ENCODE results near the gene SLBP. TPM values are rescaled to one million over a fixed set of nuclear protein-coding genes. Genes with fewer than 3 reads are reported as not detected.
A peak's percentile ranks its signal among the peaks of the same experiment; 100 is the strongest.

Gene SLBP
- total and polyA plus RNA-seq, 10 of the 15 experiments (the other 5 are each of a cell fraction or from before 2014, with no cell fraction given), result 94.4 to 278 (median 158) TPM

DNA sequence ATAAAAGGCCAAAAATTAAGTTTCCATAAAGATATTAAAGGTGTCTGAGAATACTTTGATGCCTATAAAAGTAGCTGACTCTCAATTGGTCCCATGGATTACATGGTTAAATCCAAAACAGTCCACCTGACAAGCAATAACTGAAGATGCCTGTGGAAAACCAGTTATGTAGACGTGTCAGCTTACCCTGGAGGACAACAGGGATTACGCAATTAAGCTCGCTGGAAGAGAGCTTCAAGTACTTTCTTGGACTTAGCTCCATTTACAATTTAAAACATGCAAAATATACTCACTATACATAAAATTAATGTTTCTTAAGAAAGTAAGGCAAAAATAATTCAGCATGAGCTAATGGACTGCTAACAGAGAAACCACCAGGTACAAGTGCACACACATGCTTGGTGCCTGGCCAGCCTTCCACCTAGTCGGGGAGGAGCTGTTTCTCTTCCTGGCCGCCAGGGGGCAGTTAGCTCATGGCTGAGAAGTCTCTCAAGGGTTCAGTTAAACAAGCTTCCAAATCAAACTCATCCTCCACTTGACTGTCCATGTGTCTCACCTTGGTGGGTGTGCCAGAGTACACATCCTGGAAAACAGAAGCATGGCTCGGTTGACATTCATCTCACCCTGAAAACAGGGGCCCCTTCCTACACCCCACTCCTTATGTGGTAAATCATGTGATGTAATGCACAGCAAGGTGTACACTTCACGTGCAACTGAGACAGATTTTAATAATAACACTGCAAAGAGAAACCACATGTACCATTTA lies 18.8 kb downstream of the SLBP start (continued):
- TF ChIP-seq, protein P1, sequence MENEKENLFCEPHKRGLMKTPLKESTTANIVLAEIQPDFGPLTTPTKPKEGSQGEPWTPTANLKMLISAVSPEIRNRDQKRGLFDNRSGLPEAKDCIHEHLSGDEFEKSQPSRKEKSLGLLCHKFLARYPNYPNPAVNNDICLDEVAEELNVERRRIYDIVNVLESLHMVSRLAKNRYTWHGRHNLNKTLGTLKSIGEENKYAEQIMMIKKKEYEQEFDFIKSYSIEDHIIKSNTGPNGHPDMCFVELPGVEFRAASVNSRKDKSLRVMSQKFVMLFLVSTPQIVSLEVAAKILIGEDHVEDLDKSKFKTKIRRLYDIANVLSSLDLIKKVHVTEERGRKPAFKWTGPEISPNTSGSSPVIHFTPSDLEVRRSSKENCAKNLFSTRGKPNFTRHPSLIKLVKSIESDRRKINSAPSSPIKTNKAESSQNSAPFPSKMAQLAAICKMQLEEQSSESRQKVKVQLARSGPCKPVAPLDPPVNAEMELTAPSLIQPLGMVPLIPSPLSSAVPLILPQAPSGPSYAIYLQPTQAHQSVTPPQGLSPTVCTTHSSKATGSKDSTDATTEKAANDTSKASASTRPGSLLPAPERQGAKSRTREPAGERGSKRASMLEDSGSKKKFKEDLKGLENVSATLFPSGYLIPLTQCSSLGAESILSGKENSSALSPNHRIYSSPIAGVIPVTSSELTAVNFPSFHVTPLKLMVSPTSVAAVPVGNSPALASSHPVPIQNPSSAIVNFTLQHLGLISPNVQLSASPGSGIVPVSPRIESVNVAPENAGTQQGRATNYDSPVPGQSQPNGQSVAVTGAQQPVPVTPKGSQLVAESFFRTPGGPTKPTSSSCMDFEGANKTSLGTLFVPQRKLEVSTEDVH (IDR thresholded peaks at IDR 0.05; ENCODE audit: low read depth, partially characterized antibody), result no peak
- TF ChIP-seq BACH1 (IDR thresholded peaks at IDR 0.05; ENCODE audit: borderline replicate concordance) (peak; percentile 15; the same call in 1 of the 2 replicates), POLR2A (IDR thresholded peaks at IDR 0.05; ENCODE audit: low read depth, low read length) (0 out of 2 replicates have a peak, but pooled peaks have one; percentile 17), SMARCA5 (IDR thresholded peaks at IDR 0.05) (peak; percentile 94), RAD21 (IDR thresholded peaks at IDR 0.05; ENCODE audit: insufficient read depth, low read depth, low read length) (peak; percentile 69), YY1 (IDR thresholded peaks at IDR 0.05; ENCODE audit: low read depth, low read length) (peak; percentile 83), WRNIP1 (IDR thresholded peaks at IDR 0.05; ENCODE audit: borderline replicate concordance, low read depth, low read length) (no peak), ZNF24 (IDR thresholded peaks at IDR 0.05) (0 out of 2 replicates have a peak, but pooled peaks have one; percentile 10), FOXK2 (IDR thresholded peaks at IDR 0.05) (no peak), CHD1 (IDR thresholded peaks at IDR 0.05; ENCODE audit: low read depth, low read length) (no peak), CEBPB (IDR thresholded peaks at IDR 0.05; ENCODE audit: borderline replicate concordance in 1 of 2, low read depth in 2 of 2, low read length in 2 of 2) (no peak), RAD51 (IDR thresholded peaks at IDR 0.05) (0 out of 2 replicates have a peak, but pooled peaks have one; percentile 17), BHLHE40 (IDR thresholded peaks at IDR 0.05; ENCODE audit: borderline replicate concordance in 1 of 2, low read depth in 2 of 2, low read length in 1 of 2) (peak in 1 of 2 experiments; percentile 41; a peak in 2 of 4 replicates), MEF2A (IDR thresholded peaks at IDR 0.05; ENCODE audit: insufficient read depth, low read depth, low read length) (no peak), CBX5 (IDR thresholded peaks at IDR 0.05; ENCODE audit: low read depth) (peak; percentile 17; the same call in 1 of the 2 replicates), HDGF (IDR thresholded peaks at IDR 0.05) (peak; percentile 61; the same call in 1 of the 2 replicates), RB1 (IDR thresholded peaks at IDR 0.05; ENCODE audit: borderline replicate concordance) (0 out of 2 replicates have a peak, but pooled peaks have one; percentile 45)
- TF ChIP-seq, protein P2, sequence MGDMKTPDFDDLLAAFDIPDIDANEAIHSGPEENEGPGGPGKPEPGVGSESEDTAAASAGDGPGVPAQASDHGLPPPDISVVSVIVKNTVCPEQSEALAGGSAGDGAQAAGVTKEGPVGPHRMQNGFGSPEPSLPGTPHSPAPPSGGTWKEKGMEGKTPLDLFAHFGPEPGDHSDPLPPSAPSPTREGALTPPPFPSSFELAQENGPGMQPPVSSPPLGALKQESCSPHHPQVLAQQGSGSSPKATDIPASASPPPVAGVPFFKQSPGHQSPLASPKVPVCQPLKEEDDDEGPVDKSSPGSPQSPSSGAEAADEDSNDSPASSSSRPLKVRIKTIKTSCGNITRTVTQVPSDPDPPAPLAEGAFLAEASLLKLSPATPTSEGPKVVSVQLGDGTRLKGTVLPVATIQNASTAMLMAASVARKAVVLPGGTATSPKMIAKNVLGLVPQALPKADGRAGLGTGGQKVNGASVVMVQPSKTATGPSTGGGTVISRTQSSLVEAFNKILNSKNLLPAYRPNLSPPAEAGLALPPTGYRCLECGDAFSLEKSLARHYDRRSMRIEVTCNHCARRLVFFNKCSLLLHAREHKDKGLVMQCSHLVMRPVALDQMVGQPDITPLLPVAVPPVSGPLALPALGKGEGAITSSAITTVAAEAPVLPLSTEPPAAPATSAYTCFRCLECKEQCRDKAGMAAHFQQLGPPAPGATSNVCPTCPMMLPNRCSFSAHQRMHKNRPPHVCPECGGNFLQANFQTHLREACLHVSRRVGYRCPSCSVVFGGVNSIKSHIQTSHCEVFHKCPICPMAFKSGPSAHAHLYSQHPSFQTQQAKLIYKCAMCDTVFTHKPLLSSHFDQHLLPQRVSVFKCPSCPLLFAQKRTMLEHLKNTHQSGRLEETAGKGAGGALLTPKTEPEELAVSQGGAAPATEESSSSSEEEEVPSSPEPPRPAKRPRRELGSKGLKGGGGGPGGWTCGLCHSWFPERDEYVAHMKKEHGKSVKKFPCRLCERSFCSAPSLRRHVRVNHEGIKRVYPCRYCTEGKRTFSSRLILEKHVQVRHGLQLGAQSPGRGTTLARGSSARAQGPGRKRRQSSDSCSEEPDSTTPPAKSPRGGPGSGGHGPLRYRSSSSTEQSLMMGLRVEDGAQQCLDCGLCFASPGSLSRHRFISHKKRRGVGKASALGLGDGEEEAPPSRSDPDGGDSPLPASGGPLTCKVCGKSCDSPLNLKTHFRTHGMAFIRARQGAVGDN (IDR thresholded peaks at IDR 0.05), result no peak
- TF ChIP-seq, protein P3, sequence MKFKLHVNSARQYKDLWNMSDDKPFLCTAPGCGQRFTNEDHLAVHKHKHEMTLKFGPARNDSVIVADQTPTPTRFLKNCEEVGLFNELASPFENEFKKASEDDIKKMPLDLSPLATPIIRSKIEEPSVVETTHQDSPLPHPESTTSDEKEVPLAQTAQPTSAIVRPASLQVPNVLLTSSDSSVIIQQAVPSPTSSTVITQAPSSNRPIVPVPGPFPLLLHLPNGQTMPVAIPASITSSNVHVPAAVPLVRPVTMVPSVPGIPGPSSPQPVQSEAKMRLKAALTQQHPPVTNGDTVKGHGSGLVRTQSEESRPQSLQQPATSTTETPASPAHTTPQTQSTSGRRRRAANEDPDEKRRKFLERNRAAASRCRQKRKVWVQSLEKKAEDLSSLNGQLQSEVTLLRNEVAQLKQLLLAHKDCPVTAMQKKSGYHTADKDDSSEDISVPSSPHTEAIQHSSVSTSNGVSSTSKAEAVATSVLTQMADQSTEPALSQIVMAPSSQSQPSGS (IDR thresholded peaks at IDR 0.05; ENCODE audit: low read length), result peak; percentile 61; the same call in 1 of the 2 replicates

Measured in GM12878 (cell line).